ENCODE measurements around the gene ACCS.

Gene ACCS

DNA sequence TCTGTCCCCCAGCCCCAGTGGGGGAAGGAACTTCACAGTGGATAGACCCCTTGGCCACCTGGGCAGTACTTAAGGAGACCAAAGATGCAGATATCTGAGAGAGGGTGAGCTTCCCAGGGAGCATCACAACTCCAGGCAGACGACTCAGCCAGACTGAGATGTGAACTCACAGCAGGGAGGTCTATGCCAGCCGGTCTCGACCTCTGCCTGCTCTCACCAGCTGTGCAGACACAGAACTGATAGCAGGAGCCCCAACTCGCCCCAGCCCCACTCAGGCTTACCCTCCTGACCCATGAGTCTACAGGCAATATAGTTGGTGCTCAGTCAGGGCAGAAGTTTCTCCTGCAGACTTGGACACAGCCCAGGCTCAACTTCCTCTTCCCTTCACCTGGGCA is 47.9 kb upstream of the ACCS start:
- ChIA-PET POLR2A (no interaction called here), CTCF (no interaction called here)
- H3K9me3 ChIP-seq (ENCODE audit: control insufficient read depth, insufficient read depth, low read depth, low read length): no peaks in the 10 kb centered on the region
- peak; percentile 76 for TF ChIP-seq ZIC2 (tag by site-specific recombination; IDR thresholded peaks at IDR 0.05)
- no peak for TF ChIP-seq ZNF394 (tag by site-specific recombination; IDR thresholded peaks at IDR 0.05; ENCODE audit: borderline replicate concordance)
- no peaks in the 10 kb centered on the region for H3K36me3 ChIP-seq (ENCODE audit: control insufficient read depth in 2 of 2, insufficient read depth in 1 of 2, low read length in 2 of 2)
- no peak overlapping the region for H3K27ac ChIP-seq (ENCODE audit: extremely low read depth, low read depth, low read length)
- H3K4me3 ChIP-seq (ENCODE audit: low read depth, low read length): no peak overlapping the region
- no peaks in the 10 kb centered on the region for H3K4me1 ChIP-seq (ENCODE audit: control insufficient read depth, insufficient read depth, low read length)

- CTCF ChIA-PET: no interaction called here
- POLR2A ChIA-PET: no interaction called here
- Histone ChIP-seq H3K27ac (ENCODE audit: extremely low read depth, low read depth, low read length) (no peak overlapping the region), H3K36me3 (ENCODE audit: control insufficient read depth in 2 of 2, insufficient read depth in 1 of 2, low read length in 2 of 2) (no peaks in the 10 kb centered on the region), H3K9me3 (ENCODE audit: control insufficient read depth, insufficient read depth, low read depth, low read length) (no peaks in the 10 kb centered on the region), H3K4me3 (ENCODE audit: low read depth, low read length) (no peak overlapping the region), H3K4me1 (ENCODE audit: control insufficient read depth, insufficient read depth, low read length) (no peaks in the 10 kb centered on the region)
- TF ChIP-seq OSR2 (tag by site-specific recombination; IDR thresholded peaks at IDR 0.05) (no peak), ZNF558 (tag by site-specific recombination; IDR thresholded peaks at IDR 0.05) (no peak), ZXDB (tag by site-specific recombination; IDR thresholded peaks at IDR 0.05) (no peak), ZNF747 (tag by site-specific recombination; IDR thresholded peaks at IDR 0.05) (no peak), ZNF621 (tag by site-specific recombination; IDR thresholded peaks at IDR 0.05) (no peak), ZNF610 (tag by site-specific recombination; IDR thresholded peaks at IDR 0.05; ENCODE audit: borderline replicate concordance) (no peak), ZNF677 (tag by site-specific recombination; IDR thresholded peaks at IDR 0.05) (no peak), ZNF138 (tag by site-specific recombination; IDR thresholded peaks at IDR 0.05; ENCODE audit: borderline replicate concordance) (no peak), OVOL3 (tag by site-specific recombination; IDR thresholded peaks at IDR 0.05) (no peak)
Measured at GRCh38 chr11:44018829-44019228, 47.2 kb upstream of the ACCS start.

- Histone ChIP-seq H3K9me3 (ENCODE audit: control insufficient read depth, insufficient read depth, low read depth, low read length) (no peaks in the 10 kb centered on the region), H3K4me3 (ENCODE audit: low read depth, low read length) (no peak overlapping the region), H3K27ac (ENCODE audit: extremely low read depth, low read depth, low read length) (no peak overlapping the region), H3K4me1 (ENCODE audit: control insufficient read depth, insufficient read depth, low read length) (no peaks in the 10 kb centered on the region), H3K36me3 (ENCODE audit: control insufficient read depth in 2 of 2, insufficient read depth in 1 of 2, low read length in 2 of 2) (no peaks in the 10 kb centered on the region)
- TF ChIP-seq ZFP3 (tag by site-specific recombination; IDR thresholded peaks at IDR 0.05; ENCODE audit: low read depth) (no peak), ZNF184 (tag by site-specific recombination; IDR thresholded peaks at IDR 0.05) (no peak), MYNN (tag by site-specific recombination; IDR thresholded peaks at IDR 0.05; ENCODE audit: borderline replicate concordance) (no peak), ZIC2 (tag by site-specific recombination; IDR thresholded peaks at IDR 0.05) (no peak), YY2 (tag by site-specific recombination; IDR thresholded peaks at IDR 0.05) (no peak), ZNF394 (tag by site-specific recombination; IDR thresholded peaks at IDR 0.05; ENCODE audit: borderline replicate concordance) (no peak), ZNF146 (tag by site-specific recombination; IDR thresholded peaks at IDR 0.05) (no peak), ZBTB26 (tag by site-specific recombination; optimal IDR thresholded peaks at IDR 0.05) (no peak), KLF10 (tag by site-specific recombination; IDR thresholded peaks at IDR 0.05) (no peak), SETDB1 (IDR thresholded peaks at IDR 0.05; ENCODE audit: insufficient read length, low read length) (no peak), ZNF426 (tag by site-specific recombination; IDR thresholded peaks at IDR 0.05) (no peak)
- CTCF ChIA-PET: interaction anchor here (0.7 to 1.5 kb wide), 2 partner anchors 53 to 80 kb away, joined by 3 to 4 read pairs; no protein-coding TSS in a partner anchor
- POLR2A ChIA-PET: no interaction called here
Measured at GRCh38 chr11:44024977-44025376, 41.1 kb upstream of the ACCS start.

DNA sequence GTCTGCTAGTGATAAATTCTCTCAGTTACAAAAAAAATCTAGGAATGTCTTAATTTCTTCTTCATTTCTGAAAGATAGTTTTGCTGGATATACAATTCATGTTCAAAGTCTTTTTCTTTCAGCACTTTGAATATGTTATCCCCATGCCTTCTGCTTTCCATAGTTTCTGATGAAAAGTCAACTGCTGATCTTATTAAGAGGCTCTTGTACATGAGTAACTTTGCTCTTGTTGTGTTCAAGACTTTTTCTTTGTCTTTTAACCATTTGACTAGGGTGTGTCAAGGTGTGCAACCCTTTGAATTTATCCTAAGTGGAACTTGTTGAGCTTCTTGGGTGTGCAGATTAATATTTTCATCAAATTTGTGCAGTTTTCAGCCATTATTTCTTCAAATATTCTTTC is 40.3 kb upstream of the ACCS start:
- Histone ChIP-seq H3K4me1 (ENCODE audit: control insufficient read depth, insufficient read depth, low read length) (no peaks in the 10 kb centered on the region), H3K27ac (ENCODE audit: extremely low read depth, low read depth, low read length) (no peak overlapping the region), H3K9me3 (ENCODE audit: control insufficient read depth, insufficient read depth, low read depth, low read length) (no peaks in the 10 kb centered on the region), H3K36me3 (ENCODE audit: control insufficient read depth in 2 of 2, insufficient read depth in 1 of 2, low read length in 2 of 2) (no peaks in the 10 kb centered on the region), H3K4me3 (ENCODE audit: low read depth, low read length) (no peak overlapping the region)
- ChIA-PET POLR2A (no interaction called here), CTCF (interaction anchor here (0.7 to 1.5 kb wide), 2 partner anchors 12 to 53 kb away, joined by 3 to 4 read pairs; no protein-coding TSS in a partner anchor)
- TF ChIP-seq ZXDB (tag by site-specific recombination; IDR thresholded peaks at IDR 0.05) (no peak), ZNF324 (tag by site-specific recombination; IDR thresholded peaks at IDR 0.05) (no peak), SETDB1 (IDR thresholded peaks at IDR 0.05; ENCODE audit: insufficient read length, low read length) (peak; percentile 60), TRIM28 (IDR thresholded peaks at IDR 0.05; ENCODE audit: borderline replicate concordance, low read length) (peak; percentile 69; the same call in 1 of the 2 replicates), ZNF184 (tag by site-specific recombination; IDR thresholded peaks at IDR 0.05) (no peak), ZNF24 (tag by site-specific recombination; IDR thresholded peaks at IDR 0.05) (no peak), ZFP41 (tag by site-specific recombination; IDR thresholded peaks at IDR 0.05; ENCODE audit: borderline replicate concordance) (no peak)
- TF ChIP-seq, protein P1, sequence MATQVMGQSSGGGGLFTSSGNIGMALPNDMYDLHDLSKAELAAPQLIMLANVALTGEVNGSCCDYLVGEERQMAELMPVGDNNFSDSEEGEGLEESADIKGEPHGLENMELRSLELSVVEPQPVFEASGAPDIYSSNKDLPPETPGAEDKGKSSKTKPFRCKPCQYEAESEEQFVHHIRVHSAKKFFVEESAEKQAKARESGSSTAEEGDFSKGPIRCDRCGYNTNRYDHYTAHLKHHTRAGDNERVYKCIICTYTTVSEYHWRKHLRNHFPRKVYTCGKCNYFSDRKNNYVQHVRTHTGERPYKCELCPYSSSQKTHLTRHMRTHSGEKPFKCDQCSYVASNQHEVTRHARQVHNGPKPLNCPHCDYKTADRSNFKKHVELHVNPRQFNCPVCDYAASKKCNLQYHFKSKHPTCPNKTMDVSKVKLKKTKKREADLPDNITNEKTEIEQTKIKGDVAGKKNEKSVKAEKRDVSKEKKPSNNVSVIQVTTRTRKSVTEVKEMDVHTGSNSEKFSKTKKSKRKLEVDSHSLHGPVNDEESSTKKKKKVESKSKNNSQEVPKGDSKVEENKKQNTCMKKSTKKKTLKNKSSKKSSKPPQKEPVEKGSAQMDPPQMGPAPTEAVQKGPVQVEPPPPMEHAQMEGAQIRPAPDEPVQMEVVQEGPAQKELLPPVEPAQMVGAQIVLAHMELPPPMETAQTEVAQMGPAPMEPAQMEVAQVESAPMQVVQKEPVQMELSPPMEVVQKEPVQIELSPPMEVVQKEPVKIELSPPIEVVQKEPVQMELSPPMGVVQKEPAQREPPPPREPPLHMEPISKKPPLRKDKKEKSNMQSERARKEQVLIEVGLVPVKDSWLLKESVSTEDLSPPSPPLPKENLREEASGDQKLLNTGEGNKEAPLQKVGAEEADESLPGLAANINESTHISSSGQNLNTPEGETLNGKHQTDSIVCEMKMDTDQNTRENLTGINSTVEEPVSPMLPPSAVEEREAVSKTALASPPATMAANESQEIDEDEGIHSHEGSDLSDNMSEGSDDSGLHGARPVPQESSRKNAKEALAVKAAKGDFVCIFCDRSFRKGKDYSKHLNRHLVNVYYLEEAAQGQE (tag by site-specific recombination; IDR thresholded peaks at IDR 0.05): no peak

All from HEK293 (cell line).